Lung (tissue), 12 donors: ENCODE data around the gene SYVN1. TPM values are rescaled to one million over a fixed set of nuclear protein-coding genes. Genes with fewer than 3 reads are reported as not detected.

Experiments used
- ATAC-seq: fragments of 200-7000 bp; cut with Tn5 transposase; one replicate; pipeline ENCODE4 v1.9.1; 2020; ENCODE audit warnings: moderate number of reproducible peaks; ENCODE audit not compliant: insufficient read depth, low FRiP score
- DNase-seq, 3 donors: peaks; one replicate each; pipeline ENCODE4 v3.0.0-alpha.2; 2013 to 2017
- H3K27ac ChIP-seq, 2 donors: one replicate each; pipeline ENCODE4 v1.5.1; 2013; ENCODE audit warnings: mild to moderate bottlenecking in 2 of 2, moderate library complexity in 2 of 2, control low read depth in 1 of 2, inconsistent platforms in 1 of 2, low read depth in 1 of 2, low read length in 1 of 2
- H3K27me3 ChIP-seq, 3 donors: one replicate each; pipeline ENCODE4 v1.5.1; 2013; ENCODE audit warnings: low read length in 2 of 3; ENCODE audit not compliant: control insufficient read depth in 3 of 3, insufficient read depth in 3 of 3
- H3K36me3 ChIP-seq, 4 donors: one replicate each; pipeline ENCODE4 v1.5.1; 2013; ENCODE audit warnings: low read length in 4 of 4, mild to moderate bottlenecking in 1 of 4, moderate library complexity in 1 of 4; ENCODE audit not compliant: control insufficient read depth in 4 of 4, insufficient read depth in 4 of 4
- H3K4me1 ChIP-seq, 5 donors: one replicate each; pipeline ENCODE4 v1.5.1; 2013; ENCODE audit warnings: low read length in 5 of 5, mild to moderate bottlenecking in 2 of 5, moderate library complexity in 1 of 5; ENCODE audit not compliant: control insufficient read depth in 5 of 5, insufficient read depth in 5 of 5
- H3K4me3 ChIP-seq: one replicate; pipeline ENCODE4 v1.5.1; 2013; ENCODE audit warnings: mild to moderate bottlenecking, control low read depth, moderate library complexity
- H3K9ac ChIP-seq, 2 donors: one replicate each; pipeline ENCODE4 v1.5.1; 2013; ENCODE audit warnings: low read length in 2 of 2, control low read depth in 1 of 2; ENCODE audit not compliant: insufficient read depth in 1 of 2
- H3K9me3 ChIP-seq, 4 donors: one replicate each; pipeline ENCODE4 v1.5.1; 2013; ENCODE audit warnings: low read length in 3 of 4, mild to moderate bottlenecking in 1 of 4, moderate library complexity in 1 of 4; ENCODE audit not compliant: control insufficient read depth in 4 of 4, insufficient read depth in 3 of 4
- WGBS, 2 donors: extraction: QIAGEN DNeasy Blood & Tissue Kit; methylation state at CpG; one replicate each; pipeline ENCODE4 v1.1.7; 2013; 5-methylcytosine and 5-hydroxymethylcytosine counted together
- polyA plus RNA-seq, 2 donors: library from polyadenylated mRNA; stranded (reverse); fragments of 200-250 nt; gene quantifications; one replicate each; pipeline ENCODE4 v1.2.1, GENCODE V29; 2013
- total RNA-seq, 2 donors: library from RNA; depleted of rRNA in 1 of 2; stranded (reverse); fragments of >200 nt in 1 of 2; gene quantifications; one replicate each; pipeline ENCODE4 v1.2.1, GENCODE V29; 2014 to 2021
- TF ChIP-seq, protein P1 (sequence below): IDR thresholded peaks from 2 replicates; pipeline ENCODE4 v1.5.1; 2012; ENCODE audit warnings: mild to moderate bottlenecking; ENCODE audit errors: control extremely low read depth, extremely low read depth
- donor health status: control.
- donor health status: control.
- donor health status: Bipolar disorder and iron deficiency.
- donor health status: healthy.
- donor health status: DM: yes; HTN: yes; CAD: no.

Gene SYVN1
- total and polyA plus RNA-seq, 4 donors = 31.6 to 80.7 (median 37.6) TPM

DNA sequence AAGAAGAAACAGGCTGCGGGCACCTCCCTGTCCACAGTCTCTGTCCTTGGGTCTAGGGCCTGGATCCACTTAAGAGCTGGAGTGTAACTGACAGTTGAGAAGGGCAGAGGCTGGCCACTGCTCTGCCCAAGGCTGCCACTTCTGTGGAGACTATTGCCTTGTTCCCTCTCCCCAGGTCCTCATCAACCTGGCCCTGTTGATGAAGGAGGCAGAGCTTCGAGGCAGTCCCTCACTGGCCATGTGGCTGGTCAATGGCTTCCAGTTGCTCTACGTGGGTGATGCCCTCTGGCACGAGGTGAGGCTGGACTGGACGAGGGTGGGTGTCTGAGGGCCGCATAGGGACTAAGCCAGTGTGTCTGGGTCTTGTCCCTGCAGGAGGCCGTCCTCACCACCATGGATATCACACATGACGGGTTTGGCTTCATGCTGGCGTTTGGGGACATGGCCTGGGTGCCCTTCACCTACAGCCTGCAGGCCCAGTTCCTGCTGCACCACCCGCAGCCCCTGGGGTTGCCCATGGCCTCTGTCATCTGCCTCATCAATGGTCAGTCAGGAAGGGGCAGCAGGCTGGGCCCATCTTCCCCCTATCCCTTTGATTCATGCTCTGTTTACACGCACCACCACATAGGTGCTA lies 19.7 kb downstream of the SYVN1 start:
- Histone ChIP-seq H3K27me3 (peaks cover 0 to 3% (median 0%) of the 10 kb centered on the region in 3 donors), H3K36me3 (peaks cover 3 to 15% (median 10%) of the 10 kb centered on the region in 4 donors), H3K4me1 (peaks cover 3 to 37% (median 9%) of the 10 kb centered on the region in 5 donors), H3K4me3 (no peak overlapping the region), H3K9ac (no peak overlapping the region), H3K27ac (no peak overlapping the region), H3K9me3 (no peaks in the 10 kb centered on the region)
- no peak for ATAC-seq
- WGBS, 2 donors = 93% methylated on average over 11 of the region's 11 CpGs
- TF ChIP-seq, protein P1, sequence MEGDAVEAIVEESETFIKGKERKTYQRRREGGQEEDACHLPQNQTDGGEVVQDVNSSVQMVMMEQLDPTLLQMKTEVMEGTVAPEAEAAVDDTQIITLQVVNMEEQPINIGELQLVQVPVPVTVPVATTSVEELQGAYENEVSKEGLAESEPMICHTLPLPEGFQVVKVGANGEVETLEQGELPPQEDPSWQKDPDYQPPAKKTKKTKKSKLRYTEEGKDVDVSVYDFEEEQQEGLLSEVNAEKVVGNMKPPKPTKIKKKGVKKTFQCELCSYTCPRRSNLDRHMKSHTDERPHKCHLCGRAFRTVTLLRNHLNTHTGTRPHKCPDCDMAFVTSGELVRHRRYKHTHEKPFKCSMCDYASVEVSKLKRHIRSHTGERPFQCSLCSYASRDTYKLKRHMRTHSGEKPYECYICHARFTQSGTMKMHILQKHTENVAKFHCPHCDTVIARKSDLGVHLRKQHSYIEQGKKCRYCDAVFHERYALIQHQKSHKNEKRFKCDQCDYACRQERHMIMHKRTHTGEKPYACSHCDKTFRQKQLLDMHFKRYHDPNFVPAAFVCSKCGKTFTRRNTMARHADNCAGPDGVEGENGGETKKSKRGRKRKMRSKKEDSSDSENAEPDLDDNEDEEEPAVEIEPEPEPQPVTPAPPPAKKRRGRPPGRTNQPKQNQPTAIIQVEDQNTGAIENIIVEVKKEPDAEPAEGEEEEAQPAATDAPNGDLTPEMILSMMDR = no peak
- no peak for DNase-seq

DNA sequence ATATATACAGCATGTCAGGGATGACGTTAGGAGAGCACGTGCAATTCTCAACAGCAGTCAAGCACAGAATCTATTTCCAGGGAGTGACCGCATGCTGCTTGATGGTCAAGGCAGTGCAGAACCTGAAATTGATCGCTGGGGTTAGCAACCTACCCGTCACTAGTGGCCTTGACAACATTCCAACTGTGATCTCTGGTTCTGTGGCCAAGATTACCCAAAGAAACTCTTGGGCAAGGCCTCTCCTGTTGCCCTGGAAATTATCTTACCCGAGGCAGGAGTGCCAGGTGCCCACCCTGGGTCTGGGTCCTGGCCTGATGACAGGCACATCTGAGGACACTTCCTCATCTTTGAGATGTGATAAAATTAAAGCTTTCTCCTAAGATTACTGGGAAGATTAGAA lies 20.5 kb downstream of the SYVN1 start:
- Histone ChIP-seq H3K36me3 (peaks cover under 1 to 17% (median 14%) of the 10 kb centered on the region in 4 donors), H3K9ac (no peak overlapping the region), H3K27me3 (peaks cover 0 to 3% (median 0%) of the 10 kb centered on the region in 3 donors), H3K27ac (no peak overlapping the region), H3K4me3 (no peak overlapping the region), H3K4me1 (peaks cover 3 to 37% (median 9%) of the 10 kb centered on the region in 5 donors), H3K9me3 (no peaks in the 10 kb centered on the region)
- TF ChIP-seq, protein P1 = no peak
- DNase-seq (no peak), ATAC-seq (no peak)
- 75 to 80% methylated on average over 6 of the region's 6 CpGs for WGBS, 2 donors

DNA sequence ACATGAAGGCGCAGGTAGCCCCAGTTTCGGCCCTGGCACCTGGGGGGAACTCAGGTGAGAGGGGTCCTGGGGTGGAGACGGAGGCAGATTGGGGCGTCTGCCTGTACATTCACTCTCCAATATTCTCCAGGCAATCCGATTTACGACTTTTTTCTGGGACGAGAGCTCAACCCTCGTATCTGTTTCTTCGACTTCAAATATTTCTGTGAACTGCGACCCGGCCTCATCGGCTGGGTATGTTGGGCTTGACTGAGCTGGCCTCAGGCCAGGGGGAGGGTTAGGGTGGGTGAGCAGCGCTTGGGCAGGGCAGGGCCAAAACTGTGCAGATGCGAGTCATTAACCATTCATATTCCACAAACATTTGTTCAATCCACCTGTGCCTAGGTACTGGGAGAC lies 21.0 kb downstream of the SYVN1 start:
- H3K4me3 ChIP-seq = no peak overlapping the region
- TF ChIP-seq, protein P1 = no peak
- H3K9me3 ChIP-seq = no peaks in the 10 kb centered on the region
- ATAC-seq (no peak), DNase-seq (peak; percentile 29 to 54 (median 41))
- H3K4me1 ChIP-seq = peaks cover 3 to 37% (median 9%) of the 10 kb centered on the region in 5 donors
- H3K27ac ChIP-seq = peak overlapping the region in 1 of 2 donors; percentile 77
- 21 to 23% methylated on average over 14 of the region's 14 CpGs for WGBS, 2 donors
- H3K27me3 ChIP-seq = peaks cover 0 to 3% (median 0%) of the 10 kb centered on the region in 3 donors
- H3K9ac ChIP-seq = no peak overlapping the region
- H3K36me3 ChIP-seq = peaks cover 6 to 17% (median 12%) of the 10 kb centered on the region in 4 donors
